Liver (tissue), 9 donors: Measurements from ENCODE around the gene TFF3. TPM values are rescaled to one million over a fixed set of nuclear protein-coding genes. Genes with fewer than 3 reads are reported as not detected.
A peak's percentile ranks its signal among the peaks of the same experiment; 100 is the strongest.

Experiments used
- DNase-seq: peaks from one replicate; pipeline ENCODE4 v3.0.0-alpha.2; 2017; ENCODE audit warnings: low spot score
- H3K27ac ChIP-seq, 2 donors: one replicate each; pipeline ENCODE4 v1.7.0; 2013; ENCODE audit warnings: inconsistent platforms in 2 of 2, low read length in 2 of 2, control low read depth in 1 of 2, low read depth in 1 of 2, mild to moderate bottlenecking in 1 of 2
- H3K27me3 ChIP-seq, 4 donors: one replicate each; pipeline versions ENCODE4 v1.6.1 to v1.7.0; 2013; ENCODE audit warnings: low read length in 3 of 4, inconsistent platforms in 1 of 4, mild to moderate bottlenecking in 1 of 4, moderate library complexity in 1 of 4; ENCODE audit not compliant: control insufficient read depth in 4 of 4, insufficient read depth in 4 of 4
- H3K36me3 ChIP-seq, 4 donors: one replicate each; pipeline versions ENCODE4 v1.6.1 to v1.7.0; 2013; ENCODE audit warnings: low read length in 3 of 4, mild to moderate bottlenecking in 3 of 4, low read depth in 1 of 4, moderate library complexity in 1 of 4; ENCODE audit not compliant: control insufficient read depth in 4 of 4, insufficient read depth in 3 of 4
- H3K4me1 ChIP-seq, 4 donors: one replicate each; pipeline versions ENCODE4 v1.6.1 to v1.7.0; 2013; ENCODE audit warnings: low read length in 3 of 4, mild to moderate bottlenecking in 3 of 4, moderate library complexity in 1 of 4; ENCODE audit not compliant: control insufficient read depth in 4 of 4, insufficient read depth in 4 of 4
- H3K4me3 ChIP-seq, 3 donors: one replicate each; pipeline versions ENCODE4 v1.6.1 to v1.7.0; 2013; ENCODE audit warnings: low read length in 3 of 3, control low read depth in 1 of 3, low read depth in 1 of 3, mild to moderate bottlenecking in 1 of 3
- H3K9ac ChIP-seq, 2 donors: one replicate each; pipeline ENCODE4 v1.7.0; 2013; ENCODE audit warnings: low read length in 2 of 2, mild to moderate bottlenecking in 2 of 2, moderate library complexity in 2 of 2, control low read depth in 1 of 2, low read depth in 1 of 2
- H3K9me3 ChIP-seq, 4 donors: one replicate each; pipeline versions ENCODE4 v1.6.1 to v1.7.0; 2013; ENCODE audit warnings: low read length in 3 of 4; ENCODE audit not compliant: control insufficient read depth in 4 of 4
- ATF3 ChIP-seq: IDR thresholded peaks from 2 replicates; pipeline ENCODE4 v1.6.1; 2016; ENCODE audit warnings: antibody characterized with exemption
- CTCF ChIP-seq: fragments of 150-350 bp; IDR thresholded peaks from 2 replicates; pipeline ENCODE4 v1.5.1; 2017; ENCODE audit warnings: improper control_type of control experiment, low read depth, low read length; ENCODE audit not compliant: missing input control
- EGR1 ChIP-seq, 2 donors: IDR thresholded peaks; 2 replicates each; pipeline ENCODE4 v1.6.1; 2016 to 2018; ENCODE audit warnings: antibody characterized with exemption in 2 of 2, low read depth in 2 of 2
- FOXA1 ChIP-seq: IDR thresholded peaks from 2 replicates; pipeline ENCODE4 v1.6.1; 2016; ENCODE audit warnings: antibody characterized with exemption
- GABPA ChIP-seq, 2 donors: IDR thresholded peaks in 1 of 2; conservative IDR thresholded peaks in 1 of 2; 2 replicates each; pipeline ENCODE4 v1.6.1; 2016; ENCODE audit warnings: antibody characterized with exemption in 2 of 2, mild to moderate bottlenecking in 1 of 2, moderate library complexity in 1 of 2
- HNF4A ChIP-seq, 2 donors: conservative IDR thresholded peaks; 2 replicates each; pipeline ENCODE4 v1.6.1; 2016; ENCODE audit warnings: antibody characterized with exemption in 2 of 2, mild to moderate bottlenecking in 2 of 2
- HNF4G ChIP-seq: IDR thresholded peaks from 2 replicates; pipeline ENCODE4 v1.6.1; 2016; ENCODE audit warnings: antibody characterized with exemption
- JUND ChIP-seq, 2 donors: IDR thresholded peaks; 2 replicates each; pipeline ENCODE4 v1.6.1; 2016; ENCODE audit warnings: antibody characterized with exemption in 2 of 2
- NR2F2 ChIP-seq: IDR thresholded peaks from 2 replicates; pipeline ENCODE4 v1.6.1; 2016; ENCODE audit warnings: antibody characterized with exemption
- RAD21 ChIP-seq, 2 donors: IDR thresholded peaks; 2 replicates each; pipeline ENCODE4 v1.6.1; 2016; ENCODE audit warnings: antibody characterized with exemption in 2 of 2, mild to moderate bottlenecking in 2 of 2
- RXRA ChIP-seq, 2 donors: IDR thresholded peaks; 2 replicates each; pipeline ENCODE4 v1.6.1; 2017 to 2018; ENCODE audit warnings: antibody characterized with exemption in 2 of 2, mild to moderate bottlenecking in 1 of 2
- TAF1 ChIP-seq: conservative IDR thresholded peaks from 2 replicates; pipeline ENCODE4 v1.6.1; 2016; ENCODE audit warnings: antibody characterized with exemption, mild to moderate bottlenecking
- YY1 ChIP-seq: IDR thresholded peaks from 2 replicates; pipeline ENCODE4 v1.6.1; 2016; ENCODE audit warnings: antibody characterized with exemption, mild to moderate bottlenecking
- WGBS: extraction: QIAGEN DNeasy Blood & Tissue Kit; methylation state at CpG from one replicate; pipeline ENCODE4 v1.1.7; 2013; 5-methylcytosine and 5-hydroxymethylcytosine counted together
- polyA plus RNA-seq, 2 donors: library from polyadenylated mRNA; stranded (reverse) in 1 of 2; unstranded in 1 of 2; fragments of 200-250 nt in 1 of 2; fragments of >200 nt in 1 of 2; fragmentation: Nextera tagmentation in 1 of 2; extraction: Ambion mirVana in 1 of 2; gene quantifications; one replicate each; pipeline versions ENCODE4 v1.2.1 to v1.2.3, GENCODE V29; 2013 to 2015
- total RNA-seq, 2 donors: library from RNA; depleted of rRNA; stranded (reverse); fragments of >200 nt; gene quantifications; one replicate each; pipeline ENCODE4 v1.2.3, GENCODE V29; 2014
- TF ChIP-seq, protein P1 (sequence below): IDR thresholded peaks from 2 replicates; pipeline ENCODE4 v1.6.1; 2016; ENCODE audit warnings: antibody characterized with exemption
- TF ChIP-seq, protein P2 (sequence below): IDR thresholded peaks from 2 replicates; pipeline ENCODE4 v1.6.1; 2016; ENCODE audit warnings: antibody characterized with exemption
- donor health status: healthy.
- donor health status: healthy.
- donor health status: healthy.
- donor health status: healthy.
- donor health status: healthy.

TFF3 gene
- total and polyA plus RNA-seq, 4 donors = 0.09 to 4.1 (median 1.5) TPM

GRCh38 chr21:42264245-42265195, 50.7 kb downstream of the TFF3 start:
- Histone ChIP-seq H3K27ac (peak overlapping the region in 1 of 2 donors; percentile 37), H3K9me3 (no peaks in the 10 kb centered on the region), H3K4me1 (peaks cover 0 to 4% (median 0%) of the 10 kb centered on the region in 4 donors), H3K4me3 (no peak overlapping the region), H3K36me3 (no peaks in the 10 kb centered on the region), H3K9ac (no peak overlapping the region), H3K27me3 (no peaks in the 10 kb centered on the region)
- TF ChIP-seq RXRA (IDR thresholded peaks at IDR 0.05) (no peak), EGR1 (IDR thresholded peaks at IDR 0.05; ENCODE audit: low read depth in 2 of 2) (no peak), JUND (IDR thresholded peaks at IDR 0.05) (no peak), TAF1 (no peak), ATF3 (no peak), FOXA1 (no peak), NR2F2 (no peak), CTCF (no peak), HNF4G (no peak), GABPA (IDR thresholded peaks at IDR 0.05 in 1 of 2, conservative IDR thresholded peaks at IDR 0.05 in 1 of 2) (no peak), HNF4A (conservative IDR thresholded peaks at IDR 0.05) (no peak)
- TF ChIP-seq, protein P1, sequence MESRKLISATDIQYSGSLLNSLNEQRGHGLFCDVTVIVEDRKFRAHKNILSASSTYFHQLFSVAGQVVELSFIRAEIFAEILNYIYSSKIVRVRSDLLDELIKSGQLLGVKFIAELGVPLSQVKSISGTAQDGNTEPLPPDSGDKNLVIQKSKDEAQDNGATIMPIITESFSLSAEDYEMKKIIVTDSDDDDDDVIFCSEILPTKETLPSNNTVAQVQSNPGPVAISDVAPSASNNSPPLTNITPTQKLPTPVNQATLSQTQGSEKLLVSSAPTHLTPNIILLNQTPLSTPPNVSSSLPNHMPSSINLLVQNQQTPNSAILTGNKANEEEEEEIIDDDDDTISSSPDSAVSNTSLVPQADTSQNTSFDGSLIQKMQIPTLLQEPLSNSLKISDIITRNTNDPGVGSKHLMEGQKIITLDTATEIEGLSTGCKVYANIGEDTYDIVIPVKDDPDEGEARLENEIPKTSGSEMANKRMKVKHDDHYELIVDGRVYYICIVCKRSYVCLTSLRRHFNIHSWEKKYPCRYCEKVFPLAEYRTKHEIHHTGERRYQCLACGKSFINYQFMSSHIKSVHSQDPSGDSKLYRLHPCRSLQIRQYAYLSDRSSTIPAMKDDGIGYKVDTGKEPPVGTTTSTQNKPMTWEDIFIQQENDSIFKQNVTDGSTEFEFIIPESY = no peak
- TF ChIP-seq, protein P2, sequence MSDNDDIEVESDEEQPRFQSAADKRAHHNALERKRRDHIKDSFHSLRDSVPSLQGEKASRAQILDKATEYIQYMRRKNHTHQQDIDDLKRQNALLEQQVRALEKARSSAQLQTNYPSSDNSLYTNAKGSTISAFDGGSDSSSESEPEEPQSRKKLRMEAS = no peak
- DNase-seq = no peak
- whole genome bisulfite sequencing = 84% methylated on average over 13 of the region's 13 CpGs

GRCh38 chr21:42263591-42264131, 51.5 kb downstream of the TFF3 start:
- DNase-seq = no peak
- Histone ChIP-seq H3K36me3 (no peaks in the 10 kb centered on the region), H3K9me3 (no peaks in the 10 kb centered on the region), H3K4me1 (peaks cover 0 to 8% (median 0%) of the 10 kb centered on the region in 4 donors), H3K27me3 (no peaks in the 10 kb centered on the region), H3K4me3 (no peak overlapping the region), H3K27ac (peak overlapping the region in 1 of 2 donors; percentile 37), H3K9ac (no peak overlapping the region)
- TF ChIP-seq RXRA (IDR thresholded peaks at IDR 0.05) (peak in 1 of 2 donors; percentile 28), RAD21 (IDR thresholded peaks at IDR 0.05) (peak in 1 of 2 donors; percentile 11), YY1 (no peak), NR2F2 (peak; percentile 86)
- WGBS = 73% methylated on average over 18 of the region's 18 CpGs
